LHCN-M2 (cell line): ENCODE data around the gene HES6. TPM values are rescaled to one million over a fixed set of nuclear protein-coding genes. Genes with fewer than 3 reads are reported as not detected.

Source experiments
- DNase-seq: peaks from one replicate; pipeline ENCODE4 v3.0.0-alpha.2; 2012; ENCODE audit warnings: low read depth
- total RNA-seq: library from RNA; depleted of rRNA; stranded (reverse); fragments of >200 nt; gene quantifications from 2 replicates; pipeline ENCODE4 v1.2.3, GENCODE V29; 2014

The HES6 gene
- total RNA-seq, 1 experiment from 2014 or later = 21.9 TPM

- DNase-seq = no peak
These were observed 4.0 kb downstream of the HES6 start for GRCh38 chr2:238235856-238236255.

- DNase-seq = peak; percentile 22
These were observed 4.5 kb downstream of the HES6 start for GRCh38 chr2:238235331-238235732.

DNA sequence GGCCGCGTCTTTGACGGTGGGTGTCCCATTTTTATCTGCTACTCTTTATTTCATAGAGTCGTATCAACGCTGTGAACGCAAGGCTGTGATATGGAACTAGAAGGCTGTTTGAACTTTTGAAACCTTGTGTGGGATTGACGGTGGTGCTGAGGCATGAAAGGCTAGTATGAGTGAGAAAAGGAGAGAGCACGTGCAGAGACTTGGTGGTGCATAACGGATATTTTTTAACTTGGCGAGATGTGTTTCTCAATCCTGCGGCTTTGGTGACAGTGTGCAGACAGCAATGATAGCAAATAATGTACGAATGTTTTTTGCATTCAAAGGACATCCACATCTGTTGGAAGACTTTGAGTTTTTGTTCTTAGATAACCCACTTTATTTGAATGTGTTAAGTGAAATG is 6.2 kb downstream of the HES6 start:
- DNase-seq = no peak

GRCh38 chr2:238231809-238232208 is 8.0 kb downstream of the HES6 start:
- DNase-seq = no peak

GRCh38 chr2:238231251-238231793 is 8.5 kb downstream of the HES6 start:
- DNase-seq = no peak

- DNase-seq = no peak
These were observed 9.1 kb downstream of the HES6 start for GRCh38 chr2:238230699-238231098.

GRCh38 chr2:238228700-238229099 is 11.1 kb downstream of the HES6 start:
- no peak for DNase-seq

- no peak for DNase-seq
These were observed 12.2 kb downstream of the HES6 start for GRCh38 chr2:238227587-238228032.

DNA sequence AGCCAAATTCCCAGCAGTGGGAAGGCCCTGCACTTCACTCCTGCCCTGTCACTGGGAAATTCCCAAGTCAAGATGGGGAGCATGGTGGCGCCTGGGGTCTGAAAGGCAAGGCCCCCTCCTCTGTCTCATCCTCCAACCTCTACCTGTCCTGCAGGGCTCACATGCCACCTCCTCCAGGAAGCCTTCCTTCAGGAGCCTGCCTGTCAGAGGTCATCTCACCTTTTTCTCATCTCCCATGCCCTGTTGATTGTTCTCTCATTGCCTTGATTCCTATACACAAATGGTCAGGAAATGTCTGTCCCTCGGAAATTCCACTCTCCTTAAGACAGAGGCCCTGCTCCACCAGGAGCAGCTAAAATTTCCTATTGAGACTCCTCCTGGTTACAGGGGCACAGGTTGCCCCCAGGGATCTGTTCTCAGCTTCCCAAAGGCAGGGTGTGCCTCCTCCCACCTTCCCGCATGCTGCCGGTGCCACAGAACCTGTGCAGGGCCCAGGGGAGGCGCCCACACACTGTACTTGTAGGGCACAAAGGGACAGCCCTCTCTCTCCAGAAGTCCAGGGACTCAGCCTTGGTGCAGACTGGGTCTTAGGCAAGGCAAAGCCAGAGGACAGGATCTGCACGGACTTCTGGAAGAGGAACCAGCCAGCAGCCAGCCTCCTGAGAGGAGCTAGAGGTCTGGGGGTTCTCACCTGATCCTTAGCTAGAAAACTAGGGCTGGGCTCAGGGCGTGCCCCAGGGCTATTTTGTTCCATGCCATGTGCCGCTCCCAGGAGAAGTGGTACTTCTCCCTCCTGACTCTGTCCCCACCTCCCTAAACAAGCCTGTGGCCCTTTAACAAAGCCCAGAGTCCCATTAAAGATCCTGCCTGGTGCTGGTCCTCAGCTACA is 12.9 kb downstream of the HES6 start:
- no peak for DNase-seq

DNA sequence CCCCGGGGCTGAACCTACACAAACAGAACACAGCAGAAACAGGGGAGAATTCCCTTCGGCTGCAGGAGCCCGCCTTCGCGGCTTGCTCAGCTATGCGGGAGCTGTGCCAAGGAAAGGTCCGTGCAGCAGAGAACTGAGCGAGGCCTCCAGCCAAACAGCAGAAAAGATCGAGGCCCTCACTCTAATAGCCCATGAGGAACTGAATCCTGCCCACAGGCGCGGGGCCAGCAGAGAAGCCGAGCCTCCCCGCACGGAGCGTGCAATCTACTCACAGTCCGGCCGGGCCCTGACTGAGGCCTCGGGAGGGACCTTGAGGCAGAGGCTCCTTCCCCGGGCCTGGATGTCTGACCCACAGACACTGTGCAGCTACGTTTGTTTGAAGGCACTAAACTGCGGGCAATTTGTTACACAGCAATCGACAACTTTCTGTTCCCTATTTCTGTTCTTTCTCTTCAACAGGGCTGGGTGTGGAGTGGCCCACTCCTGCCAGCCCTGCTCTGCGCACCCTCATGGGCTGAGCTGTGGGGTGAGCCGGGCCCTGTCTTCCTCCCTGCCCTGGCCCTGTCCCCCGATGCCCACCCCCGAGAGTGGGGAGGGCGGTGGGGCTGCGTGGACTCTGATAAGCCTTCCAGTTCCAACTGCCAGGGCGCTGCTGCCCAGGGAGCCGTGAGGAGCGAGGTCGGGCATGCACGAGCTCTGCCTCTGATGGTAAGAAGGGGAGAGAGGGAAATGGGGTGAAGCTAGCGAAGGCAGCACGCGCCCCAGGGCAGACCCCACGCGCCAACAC is 13.7 kb downstream of the HES6 start:
- no peak for DNase-seq

- no peak for DNase-seq
These were observed 14.7 kb downstream of the HES6 start for GRCh38 chr2:238225121-238225520.

DNA sequence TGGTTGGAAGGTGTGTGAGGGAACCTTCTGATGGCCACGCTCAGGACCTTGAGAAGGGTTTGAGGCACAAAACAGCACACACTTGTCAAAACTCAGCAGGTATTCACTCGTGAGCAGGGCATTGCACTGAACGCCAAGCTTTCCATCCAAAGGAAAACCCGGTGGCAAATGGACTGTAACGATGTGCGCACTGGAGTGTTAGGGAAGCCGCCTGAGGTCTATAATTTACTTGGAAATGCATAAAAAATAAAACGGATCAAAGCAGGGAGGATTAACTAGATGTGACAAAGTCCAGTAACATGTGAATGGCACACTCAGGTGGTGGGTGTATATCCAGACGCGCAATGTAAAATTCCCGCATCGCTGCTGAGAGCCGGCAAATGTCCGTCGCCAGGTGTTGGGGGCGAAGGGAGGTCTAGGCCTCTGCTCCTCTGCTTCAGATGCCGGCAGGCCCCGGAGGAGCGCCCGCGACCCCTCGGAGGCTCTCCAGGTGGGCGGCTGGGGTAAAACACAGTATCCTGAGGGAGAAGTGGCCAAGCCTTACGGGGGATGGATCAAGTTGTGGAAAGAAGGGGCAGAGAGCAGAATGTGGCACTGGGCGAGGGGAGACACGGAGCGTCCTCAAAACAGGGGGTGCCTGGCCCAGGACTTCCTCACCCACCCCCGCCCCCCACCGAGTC is 15.3 kb downstream of the HES6 start:
- no peak for DNase-seq

DNA sequence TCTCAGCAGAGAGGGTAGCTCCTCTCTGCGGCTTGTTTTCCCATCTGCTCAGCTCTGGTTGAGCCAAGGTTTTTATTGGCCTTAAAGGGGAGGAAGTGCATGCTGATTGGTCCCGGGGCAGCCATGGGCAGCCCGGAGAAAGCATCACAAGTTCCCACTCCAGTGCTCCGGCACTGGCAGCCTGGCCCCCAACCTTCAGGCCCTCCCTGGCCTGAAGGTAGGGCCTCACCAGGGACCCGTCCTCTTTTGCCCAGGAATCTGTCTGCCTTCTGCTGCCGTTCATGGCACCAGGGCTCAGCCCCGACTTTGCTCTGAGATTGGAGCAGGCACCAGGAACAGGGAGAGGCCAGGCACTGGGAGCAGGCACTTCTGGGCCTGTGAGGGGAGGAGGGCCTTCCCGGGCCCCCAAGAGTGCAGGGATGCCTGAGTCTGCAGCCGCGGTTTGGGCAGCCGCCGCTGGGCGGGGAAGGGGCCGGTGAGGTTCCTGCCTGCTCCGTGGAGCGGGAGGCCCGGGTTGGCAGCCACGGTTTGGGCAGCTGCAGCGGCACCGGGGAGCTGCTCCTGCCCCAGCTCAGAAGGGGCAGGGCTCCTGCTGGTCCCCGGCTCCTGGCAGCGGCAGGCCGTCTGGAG is 18.8 kb downstream of the HES6 start:
- peak; percentile 69 for DNase-seq

DNA sequence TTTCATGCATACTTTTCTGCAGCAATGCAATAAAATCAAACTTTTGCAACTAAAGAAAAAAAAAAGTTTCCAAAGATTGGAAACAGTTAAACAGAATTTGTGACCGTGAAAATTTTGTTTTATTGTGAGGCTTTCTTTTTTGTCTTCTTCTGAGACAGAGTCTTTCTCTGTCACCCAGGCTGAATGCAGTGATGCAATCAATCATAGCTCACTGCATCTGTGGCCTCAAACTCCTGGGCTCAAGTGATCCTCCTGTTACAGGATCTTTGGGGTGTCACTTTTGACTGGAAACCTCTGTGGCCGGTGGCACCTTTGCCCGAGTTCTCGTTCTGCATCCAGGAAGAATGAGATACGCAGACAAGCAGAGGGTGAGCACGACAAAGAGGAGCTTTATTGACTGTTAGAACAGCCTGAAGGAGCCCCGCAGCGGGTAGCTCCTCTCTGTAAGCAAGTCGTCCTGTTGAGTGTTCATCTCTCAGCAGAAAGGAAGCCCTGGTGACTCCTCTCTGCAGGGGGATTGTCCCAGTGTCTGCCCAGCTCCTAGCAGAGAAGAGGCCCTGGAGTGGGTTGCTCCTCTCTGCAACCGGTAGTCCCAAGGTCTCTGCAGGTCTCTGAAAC is 19.5 kb downstream of the HES6 start:
- no peak for DNase-seq

DNA sequence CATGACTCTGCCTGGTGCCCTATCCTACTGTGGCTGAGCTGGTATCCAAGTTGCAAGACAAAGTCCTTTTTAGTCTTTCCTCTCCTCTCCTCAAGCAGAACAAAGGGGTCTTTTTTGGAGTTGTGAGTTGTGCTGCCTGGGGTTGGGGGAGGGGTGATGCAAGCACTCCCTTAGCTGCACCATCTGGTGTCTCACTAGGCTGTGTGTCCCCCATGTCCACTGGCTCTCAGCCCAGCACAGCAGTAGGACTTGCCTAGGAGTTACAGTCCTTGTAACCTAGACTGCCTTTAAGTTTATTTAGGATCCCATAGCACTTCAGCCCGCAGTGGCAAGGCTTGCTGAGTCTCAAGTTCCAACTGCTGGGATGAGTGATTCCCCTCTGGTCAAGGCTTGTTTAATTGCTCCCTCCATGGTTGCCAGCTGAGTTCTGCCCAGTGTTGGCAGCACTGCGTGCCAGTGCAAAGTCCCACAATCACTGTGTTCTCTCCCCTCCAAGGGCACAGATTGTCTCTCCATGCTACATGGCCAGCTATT is 23.1 kb downstream of the HES6 start:
- DNase-seq = no peak

GRCh38 chr2:238207006-238207405 is 32.8 kb downstream of the HES6 start:
- DNase-seq = no peak

DNA sequence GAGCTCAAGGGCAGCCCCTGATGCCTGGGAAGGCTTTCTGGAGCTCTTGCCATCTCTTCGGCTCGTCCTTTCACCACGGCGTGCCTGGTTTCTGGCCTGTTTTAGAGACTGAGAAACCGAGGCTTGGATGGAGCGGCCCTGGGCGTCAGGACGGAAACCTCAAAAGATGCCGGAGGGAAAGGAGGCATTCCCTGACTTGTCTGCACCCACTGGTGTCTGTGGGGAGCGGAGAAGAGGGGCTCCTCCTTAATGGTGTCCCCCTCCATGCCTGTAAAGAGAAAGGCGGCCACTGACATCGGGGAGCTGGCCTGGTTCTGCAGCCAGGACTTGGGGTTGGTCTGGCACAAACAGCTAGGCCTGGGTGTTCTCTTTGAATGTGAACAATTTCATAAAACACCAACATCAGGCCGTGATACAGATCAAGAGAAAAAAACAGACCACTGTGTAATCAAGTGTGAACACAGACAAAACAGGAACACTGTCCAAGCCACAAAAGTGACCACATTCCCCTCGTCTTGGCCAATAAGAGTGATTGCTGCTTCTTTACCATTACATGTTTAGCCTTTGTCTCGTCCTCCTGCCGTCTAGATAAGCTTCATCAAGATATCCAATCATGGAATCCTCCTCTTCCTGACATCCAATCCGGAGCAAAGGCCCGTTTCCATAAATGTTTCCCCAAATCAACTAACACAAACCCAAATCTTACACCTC is 35.7 kb downstream of the HES6 start:
- DNase-seq = no peak

GRCh38 chr2:238203094-238203972 is 36.5 kb downstream of the HES6 start, which contains the start of gene ILKAP:
Gene ILKAP (minus strand): TSS chr2:238203695. CDS start chr2:238203553, 142 bp downstream.
- DNase-seq = peak; percentile 75
